H54 (cell line): ENCODE results near the gene NUDT16.

Source experiments
- DNase-seq: peaks from one replicate; pipeline ENCODE4 v3.0.0; 2011; ENCODE audit warnings: low spot score, mixed read lengths; ENCODE audit not compliant: insufficient read length
- FAIRE-seq: peaks from 3 replicates; lab custom pipeline; 2011; peaks lifted over from hg19 to GRCh38; lab: Jason Lieb, UNC
- POLR2A ChIP-seq: IDR thresholded peaks from 2 replicates; pipeline ENCODE4 v1.6.1; 2011; ENCODE audit warnings: low read depth, mild to moderate bottlenecking, low read length

The NUDT16 gene

GRCh38 chr3:131397889-131398288, 16.3 kb downstream of the NUDT16 start:
- FAIRE-seq (no peak), DNase-seq (no peak)
- TF ChIP-seq POLR2A = no peak

GRCh38 chr3:131401978-131402377, 20.4 kb downstream of the NUDT16 start:
- FAIRE-seq (no peak), DNase-seq (no peak)
- no peak for TF ChIP-seq POLR2A

GRCh38 chr3:131402391-131403039, 20.9 kb downstream of the NUDT16 start:
- no peak for TF ChIP-seq POLR2A
- no peak for FAIRE-seq
- no peak for DNase-seq

GRCh38 chr3:131403216-131403895, 21.8 kb downstream of the NUDT16 start:
- DNase-seq (no peak), FAIRE-seq (no peak)
- TF ChIP-seq POLR2A = no peak

DNA sequence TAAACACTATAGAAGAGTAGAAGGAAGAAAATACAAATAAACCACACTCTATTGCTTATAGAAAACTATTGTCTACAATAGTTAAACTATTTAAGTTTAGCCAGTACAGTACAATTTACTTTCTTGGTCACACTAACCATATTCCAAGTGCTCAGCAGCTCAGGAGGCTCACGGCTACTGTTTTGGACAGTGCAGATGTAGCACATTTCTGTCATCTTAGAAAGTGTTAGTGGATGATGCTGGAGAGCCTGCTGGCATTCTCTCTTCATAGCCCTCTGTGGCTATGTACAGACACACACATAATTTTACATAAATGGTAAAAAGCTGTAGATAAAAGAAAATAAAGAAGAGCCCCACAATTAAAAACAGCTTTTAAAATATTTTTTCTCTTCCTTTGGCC, 23.8 kb downstream of the NUDT16 start:
- no peak for FAIRE-seq
- no peak for DNase-seq
- no peak for TF ChIP-seq POLR2A

DNA sequence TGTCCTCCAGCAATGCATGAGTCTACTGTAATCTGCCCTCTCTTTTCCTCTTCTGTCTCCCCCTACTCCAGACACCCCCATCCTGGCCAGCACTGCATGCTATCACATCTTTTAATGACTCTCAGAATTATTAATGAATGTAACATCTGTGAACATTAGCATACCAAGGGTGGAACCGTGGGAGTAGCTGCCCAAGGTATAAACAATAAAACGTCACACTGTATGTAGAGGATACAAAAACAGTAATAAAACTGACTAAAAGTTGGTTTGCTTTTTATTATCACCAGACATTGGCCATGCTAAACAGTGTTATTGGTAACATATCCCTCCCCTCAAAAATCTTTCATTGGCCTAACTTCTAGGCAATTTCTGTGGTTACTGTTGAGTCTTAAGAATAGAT, 24.7 kb downstream of the NUDT16 start:
- FAIRE-seq = no peak
- no peak for TF ChIP-seq POLR2A

DNA sequence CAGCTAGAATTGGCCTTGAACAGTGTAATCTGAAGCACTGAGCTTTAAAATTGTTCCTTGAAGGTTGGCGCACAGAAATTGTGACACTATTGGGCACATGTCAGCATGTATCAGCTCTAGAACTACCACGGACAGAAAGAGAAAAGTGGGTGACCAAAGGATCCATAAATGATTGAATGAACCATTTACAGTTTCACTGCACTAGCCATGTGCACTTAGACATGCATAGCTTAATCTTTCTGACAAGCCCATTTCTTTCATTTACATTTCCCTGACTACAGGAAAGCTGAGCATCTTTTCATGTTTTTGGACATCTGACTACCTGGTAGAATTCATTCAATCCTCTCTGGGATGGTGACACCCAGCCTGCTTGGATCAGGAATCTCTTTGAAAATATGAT, 36.2 kb downstream of the NUDT16 start:
- no peak for FAIRE-seq
- TF ChIP-seq POLR2A = no peak
- no peak for DNase-seq

More for the DNA sequence above, 24.7 kb downstream of the NUDT16 start:
- DNase-seq = no peak

- DNase-seq (no peak), FAIRE-seq (no peak)
- no peak for TF ChIP-seq POLR2A
Measured at GRCh38 chr3:131421301-131421700, 39.7 kb downstream of the NUDT16 start.

- no peak for TF ChIP-seq POLR2A
- no peak for FAIRE-seq
- DNase-seq = no peak
Measured at GRCh38 chr3:131421957-131422498, 40.5 kb downstream of the NUDT16 start.

DNA sequence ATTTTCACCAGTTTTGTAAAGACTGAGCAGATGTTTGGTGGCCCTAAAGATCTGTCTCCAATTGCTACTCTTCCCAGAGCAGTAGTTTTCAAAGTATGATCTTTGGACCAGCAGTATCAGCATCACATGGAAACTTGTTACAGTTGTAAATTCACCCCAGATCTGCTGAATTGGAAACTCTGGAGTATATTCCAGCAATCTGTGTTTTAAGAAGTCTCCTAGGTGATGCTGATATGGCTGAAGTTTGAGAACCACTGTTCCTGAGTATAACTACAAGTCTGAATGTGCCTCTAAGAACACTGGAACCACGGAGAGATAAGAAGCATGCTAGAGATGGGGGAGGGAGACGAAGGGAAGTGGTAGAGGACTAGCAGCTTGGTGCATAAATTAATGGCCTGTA, 45.7 kb downstream of the NUDT16 start:
- FAIRE-seq (no peak), DNase-seq (no peak)
- no peak for TF ChIP-seq POLR2A

DNA sequence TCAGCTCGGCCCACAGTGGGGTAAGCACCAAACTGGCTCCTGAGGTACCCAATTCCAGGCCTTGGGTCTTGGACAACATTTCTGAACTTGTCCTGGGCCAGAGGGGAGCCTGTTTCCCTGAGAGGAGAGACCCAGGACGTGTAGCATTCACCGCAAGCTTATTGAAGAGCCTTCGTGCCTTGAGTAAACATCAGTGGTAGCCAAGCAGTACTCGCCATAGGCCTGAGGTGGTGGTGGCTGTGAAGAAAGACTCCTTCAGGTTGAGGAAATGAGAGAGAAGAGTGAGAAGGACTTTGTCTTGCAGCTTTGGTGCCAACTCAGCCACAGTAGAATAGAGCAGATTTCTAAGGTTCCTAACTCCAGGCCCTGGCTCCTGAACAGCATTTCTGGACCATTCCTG, 50.2 kb downstream of the NUDT16 start:
- FAIRE-seq (no peak), DNase-seq (no peak)

DNA sequence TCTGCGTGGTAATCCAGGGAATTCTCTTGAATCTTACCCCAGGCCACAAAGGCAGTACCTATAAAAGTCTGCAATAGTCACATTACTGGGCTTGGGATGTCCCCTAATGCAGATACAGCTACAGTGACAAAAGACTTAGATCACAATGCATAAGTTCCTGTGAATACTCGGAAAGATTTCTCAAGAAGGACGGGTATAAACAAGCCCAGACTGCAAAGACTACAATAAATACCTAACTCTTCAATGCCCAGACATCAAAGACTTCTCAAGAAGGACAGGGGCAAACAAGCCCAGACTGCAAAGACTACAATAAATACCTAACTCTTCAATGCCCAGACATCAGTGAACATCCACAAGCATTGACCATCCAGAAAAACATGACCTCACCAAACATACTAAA, 50.9 kb downstream of the NUDT16 start:
- no peak for TF ChIP-seq POLR2A
- DNase-seq = no peak
- no peak for FAIRE-seq

More for the DNA sequence above, 50.2 kb downstream of the NUDT16 start:
- no peak for TF ChIP-seq POLR2A

GRCh38 chr3:131435000-131435399, 53.4 kb downstream of the NUDT16 start:
- DNase-seq (no peak), FAIRE-seq (no peak)
- no peak for TF ChIP-seq POLR2A
